HG03039 (cell line): ENCODE measurements around the gene UPB1.

ENCODE experiments used
- ATAC-seq: cut with Tn5 transposase; IDR thresholded peaks from one replicate; pipeline ENCODE4 v1.9.1; 2021; ENCODE audit warnings: mild to moderate bottlenecking, moderate library complexity; ENCODE audit not compliant: unreplicated experiment

UPB1 gene

GRCh38 chr22:24494528-24495364 lies at the start of gene UPB1:
Gene UPB1, plus strand, starts transcription at chr22:24495332. Its CDS starts 72 bp downstream, at chr22:24495404.
- ATAC-seq: no peak

GRCh38 chr22:24445481-24446259 lies 49.5 kb upstream of the UPB1 start:
- ATAC-seq: no peak

- ATAC-seq: no peak
These were observed 48.9 kb upstream of the UPB1 start for GRCh38 chr22:24446260-24446611.

GRCh38 chr22:24450610-24451009 lies 44.5 kb upstream of the UPB1 start:
- ATAC-seq: no peak

GRCh38 chr22:24451162-24451561 lies 44.0 kb upstream of the UPB1 start:
- no peak for ATAC-seq

DNA sequence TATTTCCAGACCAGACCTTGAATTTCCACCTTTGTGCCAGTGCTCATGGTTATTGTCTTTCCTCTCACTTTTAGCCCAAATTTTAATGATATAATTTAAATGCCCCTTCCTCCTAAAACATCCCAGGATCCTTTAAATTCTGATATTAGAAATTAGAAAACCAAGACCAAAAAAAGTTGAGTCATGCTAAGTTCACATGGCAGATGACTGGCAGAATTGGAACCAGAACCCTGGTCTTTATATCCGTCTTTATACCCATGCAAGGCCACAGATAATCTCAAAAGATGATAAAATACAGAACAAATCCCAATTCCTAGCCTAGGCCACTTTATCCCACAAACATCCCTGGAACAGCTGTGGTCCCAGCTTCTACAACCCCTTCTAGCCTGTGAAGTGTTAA lies 41.3 kb upstream of the UPB1 start:
- ATAC-seq: no peak

DNA sequence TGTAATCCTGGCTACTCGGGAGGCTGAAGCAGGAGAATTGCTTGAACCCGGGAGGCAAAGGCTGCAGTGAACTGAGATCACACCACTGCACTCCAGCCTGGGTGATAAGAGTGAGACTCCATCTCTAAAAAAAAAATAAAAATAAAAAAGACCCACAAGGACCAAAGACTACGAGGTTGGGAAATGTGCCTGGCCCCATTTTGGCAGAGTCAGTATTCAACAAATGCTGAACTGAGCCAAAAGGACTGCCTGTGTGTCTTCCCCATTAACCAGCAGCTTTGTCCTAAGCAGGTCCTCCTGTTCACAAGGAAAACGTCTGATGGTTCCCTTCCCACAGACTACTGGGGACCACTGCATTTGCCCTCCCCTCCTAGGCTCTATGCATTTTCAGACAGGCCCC lies 40.1 kb upstream of the UPB1 start:
- no peak for ATAC-seq

DNA sequence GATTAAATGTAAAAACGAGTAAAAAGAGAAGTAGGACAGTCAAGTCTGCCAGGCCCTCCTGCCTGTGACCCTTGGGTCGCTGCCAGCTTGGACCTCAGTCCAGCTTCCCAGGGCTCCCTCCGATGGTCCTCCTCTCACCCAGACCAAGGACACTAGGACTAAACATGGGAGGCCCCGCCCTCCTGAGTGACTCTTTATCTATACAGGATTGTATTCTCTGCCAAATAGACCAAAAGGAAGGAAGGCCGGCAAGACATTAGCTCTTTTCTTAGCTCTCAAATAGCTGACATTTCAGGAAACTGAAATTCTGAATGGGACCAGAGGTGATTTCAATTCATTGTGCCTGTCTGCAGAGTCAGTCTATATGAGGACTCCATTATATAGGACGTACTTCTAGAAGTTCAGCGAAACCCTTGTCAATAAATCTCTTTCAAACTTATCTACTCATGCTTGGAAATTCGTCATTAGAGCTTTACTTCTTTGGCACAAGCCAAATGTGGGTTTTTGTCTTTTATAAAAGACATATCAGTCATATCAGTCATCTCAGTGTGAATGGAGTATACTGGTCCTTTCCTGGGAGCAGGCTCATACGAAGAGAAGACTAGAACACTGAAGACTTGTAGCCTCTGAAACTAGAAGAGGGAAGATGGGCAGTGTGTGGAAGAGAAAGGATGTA lies 39.2 kb upstream of the UPB1 start:
- no peak for ATAC-seq

DNA sequence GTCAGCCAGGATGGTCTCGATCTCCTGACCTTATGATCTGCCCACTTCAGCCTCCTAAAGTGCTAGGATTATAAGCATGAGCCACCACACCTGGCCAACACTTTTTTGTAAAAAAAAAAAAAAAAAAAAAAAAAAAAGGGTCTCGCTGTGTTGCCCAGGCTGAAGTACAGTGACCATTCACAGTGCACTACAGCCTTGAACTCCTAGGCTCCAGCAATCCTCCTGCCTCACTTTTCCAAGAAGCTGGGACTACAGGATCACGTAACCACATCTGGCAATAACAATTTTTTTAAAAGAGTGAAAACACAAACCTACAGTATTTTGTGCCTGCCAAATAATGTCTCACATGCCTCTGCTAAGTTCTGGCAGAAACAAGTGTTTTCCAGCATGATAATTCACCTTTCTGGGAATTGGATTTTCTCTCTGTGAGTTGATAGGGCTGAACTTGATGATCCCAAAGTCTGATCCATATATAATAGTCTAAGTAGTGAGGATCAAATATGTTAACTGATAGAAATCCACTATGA lies 37.2 kb upstream of the UPB1 start:
- ATAC-seq: no peak

DNA sequence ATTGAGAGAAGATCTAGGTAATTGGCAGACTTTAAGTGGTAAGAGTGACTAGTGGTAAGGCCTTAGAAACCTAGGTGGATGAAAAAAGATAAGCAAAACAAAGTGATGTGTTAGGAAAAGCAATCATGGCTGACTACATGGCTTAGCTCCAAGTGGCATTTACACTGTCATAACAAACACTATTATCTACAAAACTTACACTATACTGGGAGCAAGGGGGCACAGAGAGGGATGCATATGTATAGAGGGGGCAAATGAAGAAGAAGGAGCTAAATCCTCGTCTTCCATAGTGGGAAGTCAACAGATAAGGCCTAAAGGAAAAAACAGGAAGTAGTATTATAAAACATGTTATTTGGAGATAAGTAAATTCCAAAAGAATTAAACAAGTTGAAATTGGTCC lies 35.2 kb upstream of the UPB1 start:
- no peak for ATAC-seq

- no peak for ATAC-seq
These were observed 34.6 kb upstream of the UPB1 start for GRCh38 chr22:24460418-24461089.

DNA sequence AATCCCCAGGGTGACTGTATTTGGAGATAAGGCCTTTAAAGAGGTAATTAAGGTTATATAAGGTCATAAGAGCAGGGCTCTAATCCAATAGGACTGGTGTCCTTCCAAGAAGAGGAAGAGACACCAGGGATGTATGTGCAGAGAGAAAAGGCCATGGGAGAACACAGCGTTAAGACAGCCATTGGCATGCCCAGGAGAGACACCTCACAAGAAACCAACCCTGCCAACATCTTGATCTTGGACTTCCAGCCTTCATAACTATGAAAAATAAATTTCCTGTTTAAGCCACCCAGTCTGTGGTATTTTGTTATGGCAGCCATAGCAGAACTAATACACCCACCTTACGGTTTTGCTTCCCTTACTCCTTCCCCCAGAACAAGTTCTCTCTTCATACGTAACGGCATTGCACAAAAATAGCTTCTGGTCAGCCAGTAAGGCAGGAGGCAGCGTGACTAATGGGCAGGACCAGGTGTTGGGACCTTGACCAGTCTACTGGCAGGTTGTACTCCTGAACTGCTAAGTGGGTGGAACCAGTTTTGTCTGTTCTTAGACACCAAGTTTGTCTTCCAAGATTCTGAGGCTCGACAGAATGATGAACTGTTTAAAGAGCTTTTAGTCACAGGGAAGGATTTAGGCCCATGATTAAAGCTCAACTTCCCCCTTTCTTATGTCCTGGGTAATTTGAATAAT lies 31.9 kb upstream of the UPB1 start:
- ATAC-seq: no peak

DNA sequence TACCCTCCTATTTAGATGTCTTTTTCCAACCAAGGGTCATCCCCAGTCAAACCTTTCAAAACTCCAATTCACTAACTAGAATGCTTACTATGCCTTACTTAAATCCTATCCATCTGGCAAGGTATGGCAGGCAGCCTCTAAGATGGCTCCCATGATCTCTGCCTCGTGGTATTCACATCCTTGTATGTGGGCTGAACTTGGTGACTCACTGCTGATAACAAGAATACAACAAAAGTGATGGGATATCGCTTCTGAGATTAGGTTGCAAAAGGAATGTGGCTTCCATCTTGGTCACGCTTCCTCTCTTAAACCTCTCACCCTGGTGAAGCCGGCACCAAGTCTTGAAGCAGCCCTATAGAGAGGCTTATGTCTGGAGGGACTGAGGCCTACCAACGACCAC lies 29.6 kb upstream of the UPB1 start:
- no peak for ATAC-seq

- no peak for ATAC-seq
These were observed 29.2 kb upstream of the UPB1 start for GRCh38 chr22:24465975-24466374.

- ATAC-seq: no peak
These were observed 28.3 kb upstream of the UPB1 start for GRCh38 chr22:24466716-24467328.

GRCh38 chr22:24467340-24467739 lies 27.8 kb upstream of the UPB1 start:
- ATAC-seq: no peak

- no peak for ATAC-seq
These were observed 23.6 kb upstream of the UPB1 start for GRCh38 chr22:24471570-24471969.

DNA sequence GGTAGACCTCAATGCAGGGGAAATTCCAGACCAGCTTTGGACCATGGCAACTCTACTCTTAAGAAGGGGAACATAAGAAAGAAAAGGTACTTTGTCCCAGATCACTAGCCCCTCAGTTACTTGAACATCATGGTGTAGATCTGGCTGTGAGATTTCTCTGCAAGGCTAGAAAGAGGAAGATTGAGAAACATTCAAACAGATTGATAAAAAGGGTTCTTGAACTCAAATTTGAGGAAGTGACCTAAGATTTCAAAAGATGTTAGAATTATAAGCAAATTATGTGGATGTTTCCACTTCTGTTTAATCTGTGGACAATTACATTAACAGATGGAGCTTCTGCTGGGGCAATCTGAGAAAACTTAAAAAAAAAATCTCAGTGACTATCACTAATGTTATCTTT lies 21.8 kb upstream of the UPB1 start:
- no peak for ATAC-seq

- no peak for ATAC-seq
These were observed 20.9 kb upstream of the UPB1 start for GRCh38 chr22:24474221-24474620.
